ENCODE results near the gene DLX2. TPM values are rescaled to one million over a fixed set of nuclear protein-coding genes. Genes with fewer than 3 reads are reported as not detected.

The DLX2 gene
- total RNA-seq, 1 donor from 2014 or later, result 0.28 TPM

GRCh38 chr2:172082105-172082943 lies 20.4 kb downstream of the DLX2 start:
- Mint-ChIP-seq H3K4me1 (ENCODE audit: unreplicated experiment) (peaks cover 31% of the 10 kb centered on the region), H3K27ac (ENCODE audit: unreplicated experiment) (no peak overlapping the region), H3K4me3 (ENCODE audit: unreplicated experiment) (no peak overlapping the region), H3K27me3 (ENCODE audit: unreplicated experiment) (peaks cover 43% of the 10 kb centered on the region), H3K36me3 (ENCODE audit: low read depth, unreplicated experiment) (no peaks in the 10 kb centered on the region), H3K9me3 (ENCODE audit: unreplicated experiment) (no peaks in the 10 kb centered on the region)
- DNase-seq (ENCODE audit: low spot score), result no peak
- TF ChIP-seq CTCF (IDR thresholded peaks at IDR 0.05; ENCODE audit: unreplicated experiment), result no peak

- peaks cover 23% of the 10 kb centered on the region for H3K4me1 Mint-ChIP-seq (ENCODE audit: unreplicated experiment)
- peak; percentile 22 for DNase-seq (ENCODE audit: low spot score)
- H3K36me3 Mint-ChIP-seq (ENCODE audit: low read depth, unreplicated experiment), result no peaks in the 10 kb centered on the region
- H3K27ac Mint-ChIP-seq (ENCODE audit: unreplicated experiment), result no peak overlapping the region
- H3K27me3 Mint-ChIP-seq (ENCODE audit: unreplicated experiment), result peaks cover 37% of the 10 kb centered on the region
- no peaks in the 10 kb centered on the region for H3K9me3 Mint-ChIP-seq (ENCODE audit: unreplicated experiment)
- H3K4me3 Mint-ChIP-seq (ENCODE audit: unreplicated experiment), result no peak overlapping the region
- TF ChIP-seq CTCF (IDR thresholded peaks at IDR 0.05; ENCODE audit: unreplicated experiment), result no peak
Observed at GRCh38 chr2:172081221-172082022, 21.3 kb downstream of the DLX2 start.

GRCh38 chr2:172080641-172081220 lies 22.0 kb downstream of the DLX2 start:
- no peak for TF ChIP-seq CTCF (IDR thresholded peaks at IDR 0.05; ENCODE audit: unreplicated experiment)
- Mint-ChIP-seq H3K4me1 (ENCODE audit: unreplicated experiment) (peaks cover 21% of the 10 kb centered on the region), H3K27me3 (ENCODE audit: unreplicated experiment) (peaks cover 36% of the 10 kb centered on the region), H3K4me3 (ENCODE audit: unreplicated experiment) (no peak overlapping the region), H3K36me3 (ENCODE audit: low read depth, unreplicated experiment) (no peaks in the 10 kb centered on the region), H3K27ac (ENCODE audit: unreplicated experiment) (no peak overlapping the region), H3K9me3 (ENCODE audit: unreplicated experiment) (no peaks in the 10 kb centered on the region)
- peak; percentile 5 for DNase-seq (ENCODE audit: low spot score)

DNA sequence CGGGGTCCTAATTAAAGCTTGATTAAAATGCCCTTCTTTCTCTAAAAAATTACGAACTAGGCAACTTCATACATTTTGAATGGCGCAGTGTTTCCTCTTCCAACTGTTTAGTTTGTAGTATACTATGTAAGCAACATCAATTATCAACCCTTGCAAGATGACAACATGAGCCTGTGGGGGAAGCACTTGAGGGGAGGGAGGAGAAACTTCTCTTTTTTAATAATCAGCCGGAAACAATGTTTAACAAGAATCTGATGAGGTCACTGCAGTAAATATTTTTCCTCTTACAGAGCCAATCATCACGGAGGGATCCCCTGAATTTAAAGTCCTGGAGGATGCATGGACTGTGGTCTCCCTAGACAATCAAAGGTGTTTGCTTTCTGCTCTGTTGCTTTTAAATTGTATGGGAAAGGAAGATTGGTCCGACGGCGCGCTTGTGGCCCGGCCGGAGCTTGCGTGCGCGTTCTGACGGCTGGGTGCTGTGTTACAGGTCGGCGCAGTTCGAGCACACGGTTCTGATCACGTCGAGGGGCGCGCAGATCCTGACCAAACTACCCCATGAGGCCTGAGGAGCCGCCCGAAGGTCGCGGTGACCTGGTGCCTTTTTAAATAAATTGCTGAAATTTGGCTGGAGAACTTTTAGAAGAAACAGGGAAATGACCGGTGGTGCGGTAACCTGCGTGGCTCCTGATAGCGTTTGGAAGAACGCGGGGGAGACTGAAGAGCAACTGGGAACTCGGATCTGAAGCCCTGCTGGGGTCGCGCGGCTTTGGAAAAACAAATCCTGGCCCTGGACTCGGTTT lies 22.7 kb downstream of the DLX2 start:
- no peak for TF ChIP-seq CTCF (IDR thresholded peaks at IDR 0.05; ENCODE audit: unreplicated experiment)
- Mint-ChIP-seq H3K4me1 (ENCODE audit: unreplicated experiment) (peaks cover 16% of the 10 kb centered on the region), H3K27me3 (ENCODE audit: unreplicated experiment) (peaks cover 31% of the 10 kb centered on the region), H3K36me3 (ENCODE audit: low read depth, unreplicated experiment) (no peaks in the 10 kb centered on the region), H3K27ac (ENCODE audit: unreplicated experiment) (no peak overlapping the region), H3K4me3 (ENCODE audit: unreplicated experiment) (peak overlapping the region; percentile 9), H3K9me3 (ENCODE audit: unreplicated experiment) (no peaks in the 10 kb centered on the region)
- peak; percentile 11 for DNase-seq (ENCODE audit: low spot score)
